IMR-90 (cell line): ENCODE measurements around the gene ITFG1. TPM values are rescaled to one million over a fixed set of nuclear protein-coding genes. Genes with fewer than 3 reads are reported as not detected.

Experiments used
- ATAC-seq: fragments of 200-7000 bp; cut with Tn5 transposase; 2 replicates; pipeline ENCODE4 v1.9.1; 2020; ENCODE audit warnings: low read depth, mild to moderate bottlenecking, moderate library complexity
- BruUV-seq: library from RNA; stranded (reverse); fragments of 400-500 nt; replicated peaks from 2 replicates; lab custom pipeline; 2021; lab: Mats Ljungman, UMichigan
- CTCF ChIA-PET: fragments of 300-600 bp; formaldehyde crosslinking; extraction: SDS; loops from one replicate; lab custom pipeline; 2021; ENCODE audit warnings: antibody characterized with exemption; lab: Yijun Ruan, JAX
- POLR2A ChIA-PET: fragments of 300-600 bp; sonication (Branson Sonifier 250); formaldehyde crosslinking; loops from one replicate; lab custom pipeline; 2022; ENCODE audit warnings: antibody characterized with exemption; ENCODE audit not compliant: unreplicated experiment; lab: Charles Lee
- DNase-seq: peaks from one replicate; pipeline ENCODE4 v3.0.0; 2013
- H2AFZ ChIP-seq: replicated peaks from 2 replicates; pipeline ENCODE3; 2013; ENCODE audit warnings: low read length, mild to moderate bottlenecking; ENCODE audit not compliant: poor library complexity
- H2AK5ac ChIP-seq: 2 replicates; pipeline ENCODE4 v1.6.1; 2013; ENCODE audit warnings: low read depth, low read length, inconsistent platforms
- H2AK9ac ChIP-seq: replicated peaks from 2 replicates; pipeline ENCODE3; 2013; ENCODE audit warnings: mild to moderate bottlenecking, low read depth, low read length, moderate library complexity; ENCODE audit not compliant: poor library complexity
- H2BK120ac ChIP-seq: 2 replicates; pipeline ENCODE4 v1.6.1; 2013; ENCODE audit warnings: low read depth, low read length, inconsistent platforms
- H2BK15ac ChIP-seq: 3 replicates; pipeline ENCODE4 v1.6.1; 2013; ENCODE audit warnings: low read depth, low read length, inconsistent platforms
- H2BK20ac ChIP-seq: 2 replicates; pipeline ENCODE4 v1.6.1; 2013; ENCODE audit warnings: low read depth, mild to moderate bottlenecking, inconsistent platforms, low read length, moderate library complexity
- H2BK5ac ChIP-seq: 2 replicates; pipeline ENCODE4 v1.6.1; 2013; ENCODE audit warnings: mild to moderate bottlenecking, low read depth, low read length, inconsistent platforms; ENCODE audit not compliant: poor library complexity, severe bottlenecking
- H3K14ac ChIP-seq: replicated peaks from 2 replicates; pipeline ENCODE4 v1.6.1; 2013; ENCODE audit warnings: low read depth, low read length, inconsistent platforms
- H3K18ac ChIP-seq: 2 replicates; pipeline ENCODE4 v1.6.1; 2013; ENCODE audit warnings: low read depth, low read length, control low read depth
- H3K23ac ChIP-seq: 2 replicates; pipeline ENCODE4 v1.6.1; 2013; ENCODE audit warnings: low read depth, low read length, inconsistent platforms
- H3K27ac ChIP-seq: 2 replicates; pipeline ENCODE4 v1.5.1; 2013; ENCODE audit warnings: mild to moderate bottlenecking, control low read depth, low read length; ENCODE audit not compliant: insufficient read depth
- H3K27me3 ChIP-seq: 2 replicates; pipeline ENCODE4 v1.6.1; 2013; ENCODE audit warnings: low read length; ENCODE audit not compliant: control insufficient read depth, insufficient read depth
- H3K36me3 ChIP-seq: 2 replicates; pipeline ENCODE4 v1.6.1; 2013; ENCODE audit warnings: low read length, mixed read lengths; ENCODE audit not compliant: control insufficient read depth, insufficient read depth
- H3K4ac ChIP-seq: 2 replicates; pipeline ENCODE4 v1.6.1; 2013; ENCODE audit warnings: low read depth, low read length, inconsistent platforms
- H3K4me1 ChIP-seq: 2 replicates; pipeline ENCODE4 v1.6.1; 2013; ENCODE audit warnings: low read length, mixed read lengths; ENCODE audit not compliant: control insufficient read depth, insufficient read depth
- H3K4me2 ChIP-seq: 2 replicates; pipeline ENCODE4 v1.6.1; 2013; ENCODE audit warnings: low read depth, mild to moderate bottlenecking, control low read depth, low read length, moderate library complexity
- H3K4me3 ChIP-seq: 2 replicates; pipeline ENCODE4 v1.5.1; 2013; ENCODE audit warnings: low read depth, mild to moderate bottlenecking, control low read depth, low read length, moderate library complexity; ENCODE audit not compliant: insufficient read depth
- H3K56ac ChIP-seq: 2 replicates; pipeline ENCODE4 v1.6.1; 2013; ENCODE audit warnings: low read length, inconsistent platforms; ENCODE audit not compliant: insufficient read depth; ENCODE audit errors: extremely low read depth
- H3K79me1 ChIP-seq, 2 experiments: 2 replicates each; pipeline ENCODE4 v1.6.1; 2013; ENCODE audit warnings: low read length in 2 of 2, inconsistent platforms in 1 of 2, low read depth in 1 of 2
- H3K9ac ChIP-seq: 2 replicates; pipeline ENCODE4 v1.6.1; 2013; ENCODE audit warnings: low read depth, low read length, control low read depth
- H3K9me1 ChIP-seq: 2 replicates; pipeline ENCODE4 v1.6.1; 2013; ENCODE audit warnings: low read length, inconsistent platforms; ENCODE audit not compliant: insufficient read depth
- H3K9me3 ChIP-seq: 2 replicates; pipeline ENCODE4 v1.6.1; 2013; ENCODE audit warnings: low read length; ENCODE audit not compliant: control insufficient read depth, insufficient read depth
- H4K20me1 ChIP-seq: 2 replicates; pipeline ENCODE4 v1.6.1; 2013; ENCODE audit warnings: low read length, inconsistent platforms; ENCODE audit not compliant: insufficient read depth
- H4K5ac ChIP-seq: 2 replicates; pipeline ENCODE4 v1.6.1; 2013; ENCODE audit warnings: mild to moderate bottlenecking, low read depth, low read length, control low read depth
- H4K8ac ChIP-seq, 2 experiments: 2 replicates each; pipeline ENCODE4 v1.6.1; 2013; ENCODE audit warnings: low read depth in 2 of 2, low read length in 2 of 2, control low read depth in 1 of 2, inconsistent platforms in 1 of 2
- H4K91ac ChIP-seq: 2 replicates; pipeline ENCODE4 v1.6.1; 2013; ENCODE audit warnings: low read depth, low read length, inconsistent platforms; ENCODE audit not compliant: insufficient read depth
- BHLHE40 ChIP-seq: fragments of 150-350 bp; IDR thresholded peaks from 2 replicates; pipeline ENCODE4 v1.6.1; 2016; ENCODE audit warnings: mild to moderate bottlenecking, low read depth, low read length
- CEBPB ChIP-seq: IDR thresholded peaks from 2 replicates; pipeline ENCODE4 v1.6.1; 2012; ENCODE audit warnings: low read depth, low read length, improper control_type of control experiment
- FOS ChIP-seq: fragments of 150-350 bp; IDR thresholded peaks from 2 replicates; pipeline ENCODE4 v1.6.1; 2016; ENCODE audit warnings: low read depth, low read length
- MAFK ChIP-seq: IDR thresholded peaks from 2 replicates; pipeline ENCODE4 v1.6.1; 2012; ENCODE audit warnings: low read depth, low read length, improper control_type of control experiment
- NFE2L2 ChIP-seq: fragments of 150-350 bp; IDR thresholded peaks from 2 replicates; pipeline ENCODE4 v1.6.1; 2016; ENCODE audit warnings: low read depth, mild to moderate bottlenecking, low read length
- POLR2A ChIP-seq: IDR thresholded peaks from 2 replicates; pipeline ENCODE4 v1.6.1; 2012; ENCODE audit warnings: mild to moderate bottlenecking, low read depth, low read length
- RAD21 ChIP-seq: IDR thresholded peaks from 2 replicates; pipeline ENCODE4 v1.6.1; 2012; ENCODE audit warnings: low read length, improper control_type of control experiment
- RCOR1 ChIP-seq: IDR thresholded peaks from 2 replicates; pipeline ENCODE4 v1.6.1; 2012; ENCODE audit warnings: mild to moderate bottlenecking, low read length, improper control_type of control experiment; ENCODE audit not compliant: insufficient replicate concordance
- RFX5 ChIP-seq: IDR thresholded peaks from 2 replicates; pipeline ENCODE4 v1.8.0; 2012; ENCODE audit warnings: low read depth, mild to moderate bottlenecking, low read length, moderate library complexity
- SMC3 ChIP-seq: fragments of 150-350 bp; IDR thresholded peaks from 2 replicates; pipeline ENCODE4 v1.6.1; 2016; ENCODE audit warnings: low read depth, mild to moderate bottlenecking, antibody characterized with exemption, low read length, moderate library complexity
- USF2 ChIP-seq: fragments of 150-350 bp; IDR thresholded peaks from 2 replicates; pipeline ENCODE4 v1.6.1; 2017; ENCODE audit warnings: mild to moderate bottlenecking, antibody characterized with exemption, low read length, low read depth
- WGBS, 2 experiments: methylation state at CpG; one replicate each; pipeline versions ENCODE4 v1.1.5 to v1.1.7; 2013; ENCODE audit warnings: missing lambda C conversion rate in 2 of 2; ENCODE audit not compliant: insufficient read length in 1 of 2; ENCODE audit errors: extremely low coverage in 2 of 2; 5-methylcytosine and 5-hydroxymethylcytosine counted together
- dilution Hi-C: fragments of 300-500 bp; cut with HindIII; formaldehyde crosslinking; loops from one replicate; pipeline ENCODE4 v1.14.3; 2018; ENCODE audit warnings: low sequenced_read_pairs; ENCODE audit not compliant: unreplicated experiment
- in situ Hi-C: fragments of 300-500 bp; cut with MboI; formaldehyde crosslinking; loops from 3 replicates; pipeline ENCODE4 v1.14.3; 2019; ENCODE audit warnings: low sequenced_read_pairs, inconsistent platforms, mixed read lengths
- intact Hi-C: fragments of 100-400 bp; cut with micrococcal nuclease; formaldehyde crosslinking; loops from 2 replicates; pipeline ENCODE4 v1.10.0; 2022
- polyA plus RNA-seq, 3 experiments: library from polyadenylated mRNA; depleted of rRNA; stranded (reverse); fragments of >200 nt; gene quantifications; 2 replicates each; pipeline ENCODE4 v1.2.3, GENCODE V29; 2012; ENCODE audit warnings: low replicate concordance in 1 of 3
- total RNA-seq: library from RNA; depleted of rRNA; stranded (reverse); fragments of >200 nt; gene quantifications from 2 replicates; pipeline ENCODE4 v1.2.3, GENCODE V29; 2012
- TF ChIP-seq, protein P1 (sequence below): fragments of 150-350 bp; IDR thresholded peaks from 2 replicates; pipeline ENCODE4 v1.6.1; 2016; ENCODE audit warnings: low read depth, mild to moderate bottlenecking, low read length, moderate library complexity, borderline replicate concordance
- TF ChIP-seq, protein P2 (sequence below): conservative IDR thresholded peaks from 2 replicates; pipeline ENCODE4 v1.5.1; 2012; ENCODE audit warnings: mild to moderate bottlenecking, low read depth, low read length, improper control_type of control experiment

Gene ITFG1
- total and polyA plus RNA-seq, 2 of the 4 experiments (the other 2 are of a cell fraction) = 54.3 to 60.4 TPM

GRCh38 chr16:47132308-47132707 is 328.6 kb downstream of the ITFG1 start (continued):
- TF ChIP-seq RAD21 (no peak), MAFK (no peak), FOS (no peak)

GRCh38 chr16:47129755-47130435 is 331.0 kb downstream of the ITFG1 start:
- no peak overlapping the region for H4K8ac ChIP-seq
- in situ Hi-C loops (no loop called here), intact Hi-C loops (loop anchor here (10.0 kb wide), 1 partner anchor 1415 kb away; no protein-coding TSS in a partner anchor), dilution Hi-C loops (no loop called here)
- no peak overlapping the region for H4K91ac ChIP-seq
- ATAC-seq (no peak), DNase-seq (no peak)
- 83% methylated on average over 1 of the region's 7 CpGs; no CpG with 5 or more reads in 1 of the 2 experiments for WGBS, 2 experiments
- H2BK20ac ChIP-seq = no peak overlapping the region
- H3K9me1 ChIP-seq = peaks cover 3% of the 10 kb centered on the region; the same call in 1 of the 2 replicates
- CTCF ChIA-PET = no interaction called here
- H3K14ac ChIP-seq = no peak overlapping the region
- H3K4me1 ChIP-seq = no peaks in the 10 kb centered on the region
- no peak overlapping the region for H2AK5ac ChIP-seq
- no peak overlapping the region for H3K4ac ChIP-seq
- H3K79me1 ChIP-seq = peaks cover 3 to 28% of the 10 kb centered on the region in 2 experiments; a peak in 3 of 4 replicates
- H3K27me3 ChIP-seq = no peaks in the 10 kb centered on the region
- H2BK15ac ChIP-seq = no peak overlapping the region
- H2BK120ac ChIP-seq = no peak overlapping the region
- no peak overlapping the region for H2AFZ ChIP-seq
- H3K4me2 ChIP-seq = no peak overlapping the region
- no peaks in the 10 kb centered on the region for H3K9me3 ChIP-seq
- no peak overlapping the region for H3K18ac ChIP-seq
- H4K5ac ChIP-seq = peak overlapping the region; percentile 51; the same call in 1 of the 2 replicates
- H3K27ac ChIP-seq = no peak overlapping the region
- H3K36me3 ChIP-seq = peaks cover 2% of the 10 kb centered on the region; the same call in 1 of the 2 replicates
- no TSS peak for BruUV-seq
- H3K9ac ChIP-seq = no peak overlapping the region
- POLR2A ChIA-PET = no interaction called here
- no peak overlapping the region for H2BK5ac ChIP-seq
- H3K4me3 ChIP-seq = no peak overlapping the region
- no peaks in the 10 kb centered on the region for H4K20me1 ChIP-seq
- H2AK9ac ChIP-seq = no peak overlapping the region
- no peak overlapping the region for H3K56ac ChIP-seq
- H3K23ac ChIP-seq = no peak overlapping the region
- TF ChIP-seq RCOR1 = no peak
- TF ChIP-seq RAD21 = no peak
- TF ChIP-seq, protein P1, sequence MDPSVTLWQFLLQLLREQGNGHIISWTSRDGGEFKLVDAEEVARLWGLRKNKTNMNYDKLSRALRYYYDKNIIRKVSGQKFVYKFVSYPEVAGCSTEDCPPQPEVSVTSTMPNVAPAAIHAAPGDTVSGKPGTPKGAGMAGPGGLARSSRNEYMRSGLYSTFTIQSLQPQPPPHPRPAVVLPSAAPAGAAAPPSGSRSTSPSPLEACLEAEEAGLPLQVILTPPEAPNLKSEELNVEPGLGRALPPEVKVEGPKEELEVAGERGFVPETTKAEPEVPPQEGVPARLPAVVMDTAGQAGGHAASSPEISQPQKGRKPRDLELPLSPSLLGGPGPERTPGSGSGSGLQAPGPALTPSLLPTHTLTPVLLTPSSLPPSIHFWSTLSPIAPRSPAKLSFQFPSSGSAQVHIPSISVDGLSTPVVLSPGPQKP = no peak
- no peak for TF ChIP-seq POLR2A
- TF ChIP-seq CEBPB = no peak
- no peak for TF ChIP-seq FOS
- no peak for TF ChIP-seq RFX5
- TF ChIP-seq MAFK = no peak
- no peak for TF ChIP-seq SMC3
- no peak for TF ChIP-seq NFE2L2
- TF ChIP-seq BHLHE40 = no peak
- TF ChIP-seq USF2 = no peak
- TF ChIP-seq, protein P2, sequence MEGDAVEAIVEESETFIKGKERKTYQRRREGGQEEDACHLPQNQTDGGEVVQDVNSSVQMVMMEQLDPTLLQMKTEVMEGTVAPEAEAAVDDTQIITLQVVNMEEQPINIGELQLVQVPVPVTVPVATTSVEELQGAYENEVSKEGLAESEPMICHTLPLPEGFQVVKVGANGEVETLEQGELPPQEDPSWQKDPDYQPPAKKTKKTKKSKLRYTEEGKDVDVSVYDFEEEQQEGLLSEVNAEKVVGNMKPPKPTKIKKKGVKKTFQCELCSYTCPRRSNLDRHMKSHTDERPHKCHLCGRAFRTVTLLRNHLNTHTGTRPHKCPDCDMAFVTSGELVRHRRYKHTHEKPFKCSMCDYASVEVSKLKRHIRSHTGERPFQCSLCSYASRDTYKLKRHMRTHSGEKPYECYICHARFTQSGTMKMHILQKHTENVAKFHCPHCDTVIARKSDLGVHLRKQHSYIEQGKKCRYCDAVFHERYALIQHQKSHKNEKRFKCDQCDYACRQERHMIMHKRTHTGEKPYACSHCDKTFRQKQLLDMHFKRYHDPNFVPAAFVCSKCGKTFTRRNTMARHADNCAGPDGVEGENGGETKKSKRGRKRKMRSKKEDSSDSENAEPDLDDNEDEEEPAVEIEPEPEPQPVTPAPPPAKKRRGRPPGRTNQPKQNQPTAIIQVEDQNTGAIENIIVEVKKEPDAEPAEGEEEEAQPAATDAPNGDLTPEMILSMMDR = no peak
